Pancreas (tissue), 10 donors: Measurements from ENCODE around the gene PLA2R1. TPM values are rescaled to one million over a fixed set of nuclear protein-coding genes. Genes with fewer than 3 reads are reported as not detected.

Experiments
- ATAC-seq, 4 donors: fragments of 200-7000 bp; cut with Tn5 transposase; one replicate each; pipeline versions ENCODE4 v1.8.0 to v1.9.1; 2020; ENCODE audit warnings: mild to moderate bottlenecking in 4 of 4, moderate library complexity in 4 of 4
- DNase-seq, 6 donors: peaks; one replicate each; pipeline ENCODE4 v3.0.0-alpha.2; 2020
- FAIRE-seq: peaks from 2 replicates; lab custom pipeline; 2012; peaks lifted over from hg19 to GRCh38; lab: Jason Lieb, UNC
- H3K27ac ChIP-seq, 4 donors: fragments of 200-600 bp; sonication (generic); 1 replicate in 3 of 4; 2 replicates in 1 of 4; pipeline versions ENCODE4 v1.5.0 to v1.8.0; 2020
- H3K27me3 ChIP-seq, 4 donors: fragments of 200-600 bp; one replicate each; pipeline ENCODE4 v1.8.0; 2021
- H3K36me3 ChIP-seq, 3 donors: fragments of 200-600 bp; sonication (generic) in 1 of 3; one replicate each; pipeline versions ENCODE4 v1.5.0 to v1.8.0; 2020 to 2021
- H3K4me1 ChIP-seq, 3 donors: fragments of 200-600 bp; one replicate each; pipeline ENCODE4 v1.8.0; 2021
- H3K4me3 ChIP-seq, 4 donors: fragments of 200-600 bp; sonication (generic) in 2 of 4; one replicate each; pipeline versions ENCODE4 v1.5.0 to v1.8.0; 2020 to 2021
- H3K9me3 ChIP-seq, 4 donors: fragments of 200-600 bp; one replicate each; pipeline ENCODE4 v1.8.0; 2021
- WGBS, 2 donors: extraction: QIAGEN DNeasy Blood & Tissue Kit; methylation state at CpG; one replicate each; pipeline ENCODE4 v1.1.7; 2013; 5-methylcytosine and 5-hydroxymethylcytosine counted together
- intact Hi-C, 3 donors: fragments of 100-400 bp; cut with DNase I; formaldehyde crosslinking; loops; one replicate each; pipeline versions ENCODE4 v1.11.1 to v1.14.2; 2022
- polyA plus RNA-seq, 2 donors: library from polyadenylated mRNA; stranded (reverse); fragments of 200-250 nt; gene quantifications; one replicate each; pipeline ENCODE4 v1.2.3, GENCODE V29; 2013
- total RNA-seq, 6 donors: library from RNA; stranded (reverse); fragmentation: NEBNext Ultra II Directional in 4 of 6; extraction: Animal tissue kit (Norgen Biotek cat#: 25700) in 4 of 6; gene quantifications; one replicate each; pipeline versions ENCODE4 v1.2.1 to v1.2.4, GENCODE V29; 2021 to 2023
- TF ChIP-seq, protein P1 (sequence below), 4 donors: fragments of 200-600 bp; sonication (generic) in 3 of 4; IDR thresholded peaks; one replicate each; pipeline versions ENCODE4 v1.5.0 to v1.8.0; 2021; ENCODE audit warnings: antibody characterized with exemption in 4 of 4
- donor health status: healthy with polysubstance abuse.
- donor health status: DM: no; HTN: no; CAD: no; lungs with moderate emphysema.
- donor health status: DM: no; HTN: no; CAD: no.
- donor health status: control.
- donor health status: control.
- donor health status: Bipolar disorder and iron deficiency.
- donor health status: DM: yes; HTN: yes; CAD: no.
- donor health status: DM: no; HTN: no; CAD: no.
- donor health status: DM: no; HTN: no; CAD: no.
- donor health status: DM: yes; HTN: yes; CAD: no.

The PLA2R1 gene
- total and polyA plus RNA-seq, 8 donors = 0.16 to 1.5 (median 0.69) TPM

DNA sequence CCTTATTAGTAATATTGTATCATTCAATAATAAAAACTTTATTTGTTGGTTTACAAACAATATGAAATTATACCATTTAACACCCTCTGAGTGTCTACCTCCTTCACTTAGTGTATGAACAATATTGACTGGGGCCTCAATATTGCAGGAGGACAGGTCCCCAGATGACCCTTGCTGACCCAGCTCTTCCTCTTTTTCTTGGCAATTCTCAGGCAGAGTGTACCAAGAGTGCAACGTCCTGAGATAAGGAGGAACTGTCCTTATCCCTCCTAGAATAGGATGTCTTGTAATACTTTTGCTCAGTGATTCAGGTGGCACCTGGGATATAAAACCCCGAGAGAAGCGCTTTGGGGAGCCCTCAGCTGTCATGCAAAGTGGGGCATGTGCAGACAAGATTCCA lies 76.8 kb downstream of the PLA2R1 start:
- Histone ChIP-seq H3K27ac (no peak overlapping the region), H3K9me3 (no peaks in the 10 kb centered on the region), H3K36me3 (no peaks in the 10 kb centered on the region), H3K4me3 (no peak overlapping the region), H3K27me3 (no peaks in the 10 kb centered on the region), H3K4me1 (no peaks in the 10 kb centered on the region)
- no peak for DNase-seq
- FAIRE-seq = no peak
- TF ChIP-seq, protein P1, sequence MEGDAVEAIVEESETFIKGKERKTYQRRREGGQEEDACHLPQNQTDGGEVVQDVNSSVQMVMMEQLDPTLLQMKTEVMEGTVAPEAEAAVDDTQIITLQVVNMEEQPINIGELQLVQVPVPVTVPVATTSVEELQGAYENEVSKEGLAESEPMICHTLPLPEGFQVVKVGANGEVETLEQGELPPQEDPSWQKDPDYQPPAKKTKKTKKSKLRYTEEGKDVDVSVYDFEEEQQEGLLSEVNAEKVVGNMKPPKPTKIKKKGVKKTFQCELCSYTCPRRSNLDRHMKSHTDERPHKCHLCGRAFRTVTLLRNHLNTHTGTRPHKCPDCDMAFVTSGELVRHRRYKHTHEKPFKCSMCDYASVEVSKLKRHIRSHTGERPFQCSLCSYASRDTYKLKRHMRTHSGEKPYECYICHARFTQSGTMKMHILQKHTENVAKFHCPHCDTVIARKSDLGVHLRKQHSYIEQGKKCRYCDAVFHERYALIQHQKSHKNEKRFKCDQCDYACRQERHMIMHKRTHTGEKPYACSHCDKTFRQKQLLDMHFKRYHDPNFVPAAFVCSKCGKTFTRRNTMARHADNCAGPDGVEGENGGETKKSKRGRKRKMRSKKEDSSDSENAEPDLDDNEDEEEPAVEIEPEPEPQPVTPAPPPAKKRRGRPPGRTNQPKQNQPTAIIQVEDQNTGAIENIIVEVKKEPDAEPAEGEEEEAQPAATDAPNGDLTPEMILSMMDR (IDR thresholded peaks at IDR 0.05) = no peak
- WGBS, 2 donors = 74 to 78% methylated on average over 3 of the region's 3 CpGs
- ATAC-seq = no peak
- intact Hi-C loops = no loop called here

DNA sequence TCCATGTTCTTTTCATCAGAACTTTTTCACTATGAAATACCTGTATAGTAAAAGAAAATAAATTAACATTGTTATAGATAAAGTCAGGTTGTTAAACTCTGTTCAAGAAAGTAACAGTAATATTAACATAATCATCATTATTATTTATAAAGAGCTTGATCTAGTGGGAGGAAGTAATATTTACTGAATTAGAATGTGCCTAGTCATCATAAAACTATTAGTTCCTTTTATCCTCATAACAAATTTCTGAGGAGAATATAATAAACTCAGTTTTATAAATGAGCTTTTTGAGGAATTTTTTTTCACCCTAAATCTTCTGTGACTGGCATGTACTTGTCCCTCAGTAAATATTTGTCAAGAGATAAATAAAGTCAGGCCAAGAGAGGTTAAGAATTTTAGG lies 78.4 kb downstream of the PLA2R1 start:
- no peaks in the 10 kb centered on the region for H3K4me1 ChIP-seq
- no peak for FAIRE-seq
- no peaks in the 10 kb centered on the region for H3K9me3 ChIP-seq
- DNase-seq = no peak
- intact Hi-C loops = no loop called here
- H3K4me3 ChIP-seq = no peak overlapping the region
- no peaks in the 10 kb centered on the region for H3K27me3 ChIP-seq
- no peak overlapping the region for H3K27ac ChIP-seq
- TF ChIP-seq, protein P1 (IDR thresholded peaks at IDR 0.05) = no peak
- ATAC-seq = no peak
- H3K36me3 ChIP-seq = no peaks in the 10 kb centered on the region

DNA sequence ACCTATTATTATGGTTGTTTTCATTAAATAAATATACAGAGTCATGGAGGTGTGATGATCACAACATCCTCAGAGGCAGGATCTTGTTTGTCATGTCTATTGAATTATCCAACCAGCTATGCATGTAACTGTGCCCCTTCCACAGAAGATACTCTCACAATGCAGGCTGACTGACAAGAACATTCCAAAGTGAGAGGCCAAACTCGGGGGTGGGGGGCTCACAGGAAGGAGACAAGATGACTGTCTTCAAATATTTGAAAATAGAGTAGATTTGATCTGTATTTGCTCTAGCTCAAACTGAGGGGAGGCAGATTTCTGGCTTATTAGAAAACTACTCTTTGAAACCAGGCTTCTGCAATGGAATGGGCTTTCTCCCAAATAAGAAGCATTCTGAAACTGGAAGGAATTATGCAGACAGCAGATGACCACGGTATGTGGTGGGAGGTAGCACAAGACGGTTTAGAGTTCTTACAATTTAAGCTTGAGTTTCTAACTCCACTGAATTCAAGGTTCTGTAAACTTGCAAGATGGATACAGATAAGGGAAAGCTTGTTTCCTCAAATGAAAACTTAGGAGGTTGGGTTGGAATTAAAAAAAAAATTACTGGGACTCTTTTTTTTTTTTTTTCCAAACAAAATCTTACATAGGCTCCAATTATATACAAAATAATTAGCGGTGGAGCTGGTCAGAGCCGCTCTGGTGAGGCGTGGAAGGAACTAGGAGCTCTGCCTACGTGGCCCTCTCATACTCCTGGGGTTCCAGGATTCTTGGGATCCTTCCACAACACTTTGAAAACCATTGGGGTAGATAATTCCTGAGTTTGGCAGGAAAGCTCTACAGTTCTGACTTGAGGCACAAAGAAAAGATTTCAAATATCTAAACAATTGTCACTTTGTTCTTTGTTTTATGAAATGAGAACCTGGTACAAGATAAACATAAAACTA lies 79.3 kb downstream of the PLA2R1 start:
- Histone ChIP-seq H3K36me3 (no peaks in the 10 kb centered on the region), H3K4me3 (no peak overlapping the region), H3K4me1 (no peaks in the 10 kb centered on the region), H3K27ac (no peak overlapping the region), H3K27me3 (no peaks in the 10 kb centered on the region), H3K9me3 (no peaks in the 10 kb centered on the region)
- intact Hi-C loops = no loop called here
- ATAC-seq (peak in 1 of 4 donors; percentile 36), FAIRE-seq (no peak), DNase-seq (no peak)
- TF ChIP-seq, protein P1 (IDR thresholded peaks at IDR 0.05) = no peak
- WGBS, 2 donors = 76 to 80% methylated on average over 7 of the region's 7 CpGs

DNA sequence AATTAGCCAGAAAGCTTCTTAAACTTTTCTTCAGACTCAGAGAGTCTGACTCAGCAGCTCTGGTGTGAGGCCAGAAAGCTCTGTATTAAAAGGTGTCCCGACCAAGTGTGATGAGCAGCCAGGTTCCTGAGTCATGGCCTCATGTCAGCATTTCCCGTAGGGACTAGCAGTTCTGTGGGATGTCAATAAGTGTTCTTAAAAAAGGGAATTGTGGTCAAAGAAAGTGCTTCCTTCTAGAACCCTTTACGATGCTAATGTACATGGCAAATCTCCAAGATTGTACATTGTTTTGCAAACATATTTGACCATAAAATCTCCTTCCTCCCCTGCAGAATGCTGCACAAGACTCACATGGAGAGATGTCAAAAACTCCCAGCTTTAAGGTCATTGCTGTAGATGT lies 80.1 kb downstream of the PLA2R1 start:
- intact Hi-C loops = no loop called here
- FAIRE-seq (no peak), ATAC-seq (peak in 2 of 4 donors; percentile 25 to 56), DNase-seq (peak in 2 of 6 donors; percentile 9 to 17)
- Histone ChIP-seq H3K27ac (no peak overlapping the region), H3K36me3 (no peaks in the 10 kb centered on the region), H3K9me3 (no peaks in the 10 kb centered on the region), H3K27me3 (no peaks in the 10 kb centered on the region), H3K4me3 (no peak overlapping the region), H3K4me1 (no peaks in the 10 kb centered on the region)
- WGBS, 2 donors = 55 to 56% methylated on average over 3 of the region's 3 CpGs
- TF ChIP-seq, protein P1 (IDR thresholded peaks at IDR 0.05) = no peak
